Heart right ventricle (tissue), 16 donors: Measurements from ENCODE around the gene PSMD13. TPM values are rescaled to one million over a fixed set of nuclear protein-coding genes. Genes with fewer than 3 reads are reported as not detected.
"Not testable (repeated sequence)": the region's sequence is repeated elsewhere in the genome, so short reads cannot be mapped to it uniquely, and the experiment has no call there.

ENCODE experiments used
- ATAC-seq, 8 donors: fragments of 200-7000 bp; cut with Tn5 transposase; one replicate each; pipeline ENCODE4 v1.9.1; 2020; ENCODE audit warnings: mild to moderate bottlenecking in 8 of 8, moderate library complexity in 8 of 8, moderate number of reproducible peaks in 1 of 8
- DNase-seq, 2 donors: peaks; one replicate each; pipeline ENCODE4 v3.0.0-alpha.2; 2020
- H3K27ac ChIP-seq, 10 donors: fragments of 200-600 bp; sonication (generic) in 2 of 10; one replicate each; pipeline versions ENCODE4 v1.5.0 to v1.8.0; 2020 to 2022; ENCODE audit warnings: mild to moderate bottlenecking in 3 of 10
- H3K27me3 ChIP-seq, 7 donors: fragments of 200-600 bp; one replicate each; pipeline ENCODE4 v1.8.0; 2021 to 2022; ENCODE audit warnings: mild to moderate bottlenecking in 2 of 7
- H3K36me3 ChIP-seq, 9 donors: fragments of 200-600 bp; sonication (generic) in 1 of 9; one replicate each; pipeline versions ENCODE4 v1.5.0 to v1.8.0; 2020 to 2022; ENCODE audit warnings: mild to moderate bottlenecking in 2 of 9
- H3K4me1 ChIP-seq, 9 donors: fragments of 200-600 bp; sonication (generic) in 1 of 9; one replicate each; pipeline versions ENCODE4 v1.5.0 to v1.8.0; 2020 to 2022; ENCODE audit warnings: mild to moderate bottlenecking in 4 of 9
- H3K4me3 ChIP-seq, 10 donors: fragments of 200-600 bp; sonication (generic) in 2 of 10; one replicate each; pipeline versions ENCODE4 v1.5.0 to v1.8.0; 2020 to 2022; ENCODE audit warnings: mild to moderate bottlenecking in 7 of 10, moderate library complexity in 2 of 10
- H3K9me3 ChIP-seq, 11 donors: fragments of 200-600 bp in 10 of 11; sonication (generic) in 2 of 11; one replicate each; pipeline versions ENCODE4 v1.5.0 to v1.8.0; 2013 to 2022; ENCODE audit warnings: mild to moderate bottlenecking in 2 of 11, control low read depth in 1 of 11, moderate library complexity in 1 of 11
- WGBS, 2 donors: extraction: QIAGEN DNeasy Blood & Tissue Kit; methylation state at CpG; one replicate each; pipeline ENCODE4 v1.1.7; 2013; ENCODE audit warnings: inconsistent platforms in 1 of 2; 5-methylcytosine and 5-hydroxymethylcytosine counted together
- intact Hi-C, 10 donors: fragments of 100-400 bp; cut with DNase I; formaldehyde crosslinking; loops; one replicate each; pipeline versions ENCODE4 v1.11.1 to v1.14.2; 2022
- polyA plus RNA-seq, 2 donors: library from polyadenylated mRNA; stranded (reverse); fragments of 200-250 nt; gene quantifications; one replicate each; pipeline ENCODE4 v1.2.3, GENCODE V29; 2013
- total RNA-seq, 10 donors: library from RNA; stranded (reverse); fragmentation: NEBNext Ultra II Directional in 3 of 10; extraction: Animal tissue kit (Norgen Biotek cat#: 25700) in 3 of 10; gene quantifications; one replicate each; pipeline versions ENCODE4 v1.2.1 to v1.2.4, GENCODE V29; 2021 to 2023
- TF ChIP-seq, protein P1 (sequence below), 9 donors: fragments of 200-600 bp; sonication (generic) in 2 of 9; IDR thresholded peaks; one replicate each; pipeline versions ENCODE4 v1.5.0 to v1.8.0; 2021 to 2022; ENCODE audit warnings: antibody characterized with exemption in 9 of 9, mild to moderate bottlenecking in 5 of 9, moderate library complexity in 1 of 9
- donor health status: Arrhythmogenic right ventricular cardiomyopathy.
- donor health status: ischemic (EF 13 %, LVEDD 7.1; RV severe dilation, severe dysfunction).
- donor health status: healthy with polysubstance abuse.
- donor health status: DM: no; HTN: yes; CAD: no.
- donor health status: DM: no; HTN: no; CAD: no.
- donor health status: ischemic (EF 25% LVEDD 6.9; RV normal size, moderate dysfunction).
- donor health status: ischemic (EF 25% LVEDD 5.7; RV mildly dilated, moderate dysfunction).
- donor health status: healthy.
- donor health status: DM: yes; HTN: yes; CAD: no.
- donor health status: Ischemic cardiomyopathy.
- donor health status: ischemic (EF 35%, LVEDD 5.7; RV mildly dilated, moderate dysfunction).
- donor health status: nonischemic (EF 11% LVEDD 7.7; RV severe dilation, severe dysfunction).
- donor health status: DM: yes; HTN: yes; CAD: no.
- donor health status: PGD.
- donor health status: ischemic (EF 29% LVEDD 5.4; RV normal size, mild dysfunction).
- donor health status: nonischemic (EF 23%, LVEDD 6.1; RV moderate dilation, normal function).

The PSMD13 gene
- total and polyA plus RNA-seq, 12 donors: 78.7 to 163 (median 94.4) TPM

DNA sequence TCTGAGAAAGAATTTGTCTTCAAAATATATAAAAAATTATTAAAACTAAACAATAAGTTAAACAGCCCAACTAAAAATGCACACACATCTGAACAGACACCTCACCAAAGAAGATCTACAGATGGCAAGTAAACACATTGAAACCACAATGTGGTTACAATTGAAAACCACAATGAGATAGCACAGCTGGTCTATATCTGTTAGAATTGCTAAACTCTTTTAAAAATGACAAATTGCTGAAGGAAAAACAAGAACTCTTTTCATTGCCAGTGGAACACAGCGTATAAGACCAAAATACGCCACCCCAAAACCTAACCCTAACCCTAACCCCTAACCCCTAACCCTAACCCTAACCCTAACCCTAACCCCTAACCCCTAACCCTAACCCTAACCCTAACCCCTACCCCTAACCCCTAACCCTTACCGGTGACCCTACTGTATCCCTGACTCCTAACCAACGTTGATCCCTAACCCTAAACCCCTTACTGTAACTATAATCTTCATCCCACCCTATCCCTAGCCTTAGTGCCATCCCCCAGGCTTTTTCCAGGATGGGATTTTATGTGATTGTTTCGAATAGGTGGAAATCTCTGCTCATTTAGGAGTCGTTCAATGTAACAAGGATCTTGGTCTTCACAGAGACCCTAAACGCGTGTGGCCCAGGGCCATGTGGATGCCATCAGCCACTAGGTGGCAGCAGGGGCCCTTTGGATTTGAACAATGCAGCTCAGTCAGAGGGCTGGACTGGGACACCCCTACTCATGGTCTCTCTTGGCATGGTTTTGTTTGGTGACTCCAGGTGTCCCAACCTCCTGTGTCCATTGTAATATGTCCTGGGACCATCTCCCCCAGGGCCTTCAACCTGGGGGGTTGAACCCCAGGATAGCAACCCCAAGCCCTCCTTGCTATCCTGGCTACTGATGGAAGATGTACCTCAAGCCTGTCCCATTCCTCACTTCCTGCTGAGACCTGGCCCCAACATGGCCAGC, 45.0 kb upstream of the PSMD13 start:
- H3K4me1 ChIP-seq, H3K27me3 ChIP-seq, H3K36me3 ChIP-seq, H3K4me3 ChIP-seq, intact Hi-C loops, H3K27ac ChIP-seq, H3K9me3 ChIP-seq: not testable (repeated sequence)
- TF ChIP-seq, protein P1, sequence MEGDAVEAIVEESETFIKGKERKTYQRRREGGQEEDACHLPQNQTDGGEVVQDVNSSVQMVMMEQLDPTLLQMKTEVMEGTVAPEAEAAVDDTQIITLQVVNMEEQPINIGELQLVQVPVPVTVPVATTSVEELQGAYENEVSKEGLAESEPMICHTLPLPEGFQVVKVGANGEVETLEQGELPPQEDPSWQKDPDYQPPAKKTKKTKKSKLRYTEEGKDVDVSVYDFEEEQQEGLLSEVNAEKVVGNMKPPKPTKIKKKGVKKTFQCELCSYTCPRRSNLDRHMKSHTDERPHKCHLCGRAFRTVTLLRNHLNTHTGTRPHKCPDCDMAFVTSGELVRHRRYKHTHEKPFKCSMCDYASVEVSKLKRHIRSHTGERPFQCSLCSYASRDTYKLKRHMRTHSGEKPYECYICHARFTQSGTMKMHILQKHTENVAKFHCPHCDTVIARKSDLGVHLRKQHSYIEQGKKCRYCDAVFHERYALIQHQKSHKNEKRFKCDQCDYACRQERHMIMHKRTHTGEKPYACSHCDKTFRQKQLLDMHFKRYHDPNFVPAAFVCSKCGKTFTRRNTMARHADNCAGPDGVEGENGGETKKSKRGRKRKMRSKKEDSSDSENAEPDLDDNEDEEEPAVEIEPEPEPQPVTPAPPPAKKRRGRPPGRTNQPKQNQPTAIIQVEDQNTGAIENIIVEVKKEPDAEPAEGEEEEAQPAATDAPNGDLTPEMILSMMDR (IDR thresholded peaks at IDR 0.05): peak in 7 of 9 donors; percentile 32 to 60 (median 46)
- ATAC-seq (peak in 7 of 8 donors; percentile 65 to 78 (median 71)), DNase-seq (peak; percentile 8 to 26)
- 49 to 69% methylated on average over 4 to 6 of the region's 8 CpGs for WGBS, 2 donors

DNA sequence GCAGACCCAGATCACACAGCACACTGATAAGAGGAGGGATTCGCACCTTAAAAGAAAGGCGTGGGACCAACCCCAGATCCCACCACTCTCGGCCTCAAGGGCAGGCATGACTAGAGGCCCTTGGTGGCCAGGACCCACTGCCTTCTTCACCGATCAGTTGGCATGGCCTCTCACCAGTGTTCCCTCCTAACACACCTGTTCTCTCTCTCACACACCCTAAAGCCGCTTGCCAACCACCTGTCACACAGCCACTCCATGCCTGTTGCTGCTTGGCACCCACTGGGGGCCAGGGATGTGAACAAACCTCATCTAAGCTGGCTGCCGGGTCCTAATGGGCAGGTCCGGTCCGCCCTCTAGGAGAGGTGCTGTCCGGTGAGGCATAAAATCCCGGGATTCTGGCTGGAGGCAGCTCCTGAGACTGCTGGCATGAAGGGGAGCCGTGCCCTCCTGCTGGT, 44.1 kb upstream of the PSMD13 start, which contains the start of gene SCGB1C1:
Gene SCGB1C1 (plus strand): TSS at position 405 of the 455 bp plus-strand sequence. CDS start 22 bp downstream, at position 427.
- H3K27me3 ChIP-seq, H3K27ac ChIP-seq, intact Hi-C loops, H3K4me3 ChIP-seq, H3K36me3 ChIP-seq, H3K9me3 ChIP-seq, H3K4me1 ChIP-seq, DNase-seq: not testable (repeated sequence)
- WGBS, 2 donors: 77 to 92% methylated on average over 3 to 6 of the region's 11 CpGs
- peak in 1 of 8 donors; percentile 13 for ATAC-seq

DNA sequence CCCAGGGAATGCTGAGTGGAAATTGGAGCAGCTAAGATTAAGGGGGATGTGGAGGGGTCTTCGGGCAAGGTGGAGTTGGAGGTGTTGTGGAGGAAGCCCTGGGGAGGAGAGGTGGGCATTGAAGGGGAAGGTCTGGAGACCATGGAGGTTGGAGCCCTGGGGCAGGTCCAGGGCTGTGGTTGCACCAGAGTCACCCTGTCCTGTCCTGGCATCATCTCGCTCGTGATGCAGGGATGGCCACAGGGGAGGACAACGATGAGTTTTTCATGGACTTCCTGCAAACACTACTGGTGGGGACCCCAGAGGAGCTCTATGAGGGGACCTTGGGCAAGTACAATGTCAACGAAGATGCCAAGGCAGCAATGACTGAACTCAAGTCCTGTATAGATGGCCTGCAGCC, 43.3 kb upstream of the PSMD13 start:
- H3K4me3 ChIP-seq, H3K27me3 ChIP-seq, ATAC-seq, H3K36me3 ChIP-seq, H3K27ac ChIP-seq, H3K9me3 ChIP-seq, DNase-seq, H3K4me1 ChIP-seq, intact Hi-C loops: not testable (repeated sequence)
- WGBS, 2 donors: 69 to 77% methylated on average over 4 to 5 of the region's 5 CpGs

DNA sequence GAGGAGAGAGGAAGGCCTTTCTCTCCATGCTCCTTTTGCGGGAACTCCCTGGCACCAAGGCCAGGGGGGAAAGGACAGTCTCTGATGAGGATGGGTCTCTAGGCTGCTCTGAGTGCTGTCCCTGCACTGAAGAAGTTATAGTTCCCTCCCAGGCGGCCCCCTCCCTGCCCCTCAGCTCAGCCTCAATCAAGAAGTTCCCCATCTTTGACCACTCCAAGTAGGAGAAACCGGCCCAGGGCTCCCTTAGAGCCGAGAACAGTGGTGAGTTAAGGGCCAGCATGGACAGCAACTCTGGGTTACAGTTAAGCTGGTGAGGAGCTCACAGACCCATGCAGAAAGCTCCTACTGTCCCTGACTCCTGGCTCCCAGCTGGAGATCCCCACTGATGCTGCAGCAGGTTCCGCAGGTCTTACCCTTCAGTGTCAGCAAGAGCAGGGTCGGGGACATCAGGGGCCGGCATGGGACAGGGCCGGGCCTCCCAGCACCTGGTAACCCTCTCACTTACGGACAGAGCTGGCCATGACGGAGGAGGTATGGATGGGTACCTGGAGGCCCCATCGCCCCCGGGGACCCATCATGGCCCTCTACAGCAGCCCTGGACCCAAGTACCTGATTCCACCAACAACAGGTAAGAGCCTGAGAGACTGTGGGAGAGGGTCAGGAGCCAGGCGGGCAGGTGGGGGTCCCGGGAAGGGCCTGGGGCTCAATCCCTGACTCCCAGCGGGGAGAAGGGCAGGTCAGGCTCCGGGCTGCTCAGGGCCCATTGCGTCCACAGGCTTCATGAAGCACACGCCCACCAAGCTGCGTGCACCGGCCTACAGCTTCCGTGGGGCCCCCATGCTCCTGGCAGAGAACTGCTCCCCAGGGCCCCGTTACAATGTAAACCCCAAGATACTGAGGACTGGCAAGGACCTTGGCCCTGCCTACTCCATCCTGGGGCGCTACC, 39.7 kb upstream of the PSMD13 start:
- no peak overlapping the region for H3K4me3 ChIP-seq
- H3K9me3 ChIP-seq: no peaks in the 10 kb centered on the region
- H3K27ac ChIP-seq: no peak overlapping the region
- ATAC-seq (peak in 2 of 8 donors; percentile 3 to 12), DNase-seq (peak in 1 of 2 donors; percentile 2)
- peaks cover 0 to 24% (median 2%) of the 10 kb centered on the region in 9 donors for H3K36me3 ChIP-seq
- TF ChIP-seq, protein P1 (IDR thresholded peaks at IDR 0.05): no peak
- 84% methylated on average over 22 to 23 of the region's 23 CpGs for WGBS, 2 donors
- intact Hi-C loops: loop anchor here in 1 of 10 donors (5.0 kb wide), 1 partner anchor 160 kb away; no protein-coding TSS in a partner anchor
- H3K4me1 ChIP-seq: peaks cover 0 to 8% (median 0%) of the 10 kb centered on the region in 9 donors
- H3K27me3 ChIP-seq: no peaks in the 10 kb centered on the region
